ENCODE results near the gene LRCH1. TPM values are rescaled to one million over a fixed set of nuclear protein-coding genes. Genes with fewer than 3 reads are reported as not detected.

LRCH1 gene
- total RNA-seq, 1 donor from 2014 or later: 3.4 TPM

GRCh38 chr13:46603165-46603603, 50.2 kb downstream of the LRCH1 start:
- TF ChIP-seq, protein P1, sequence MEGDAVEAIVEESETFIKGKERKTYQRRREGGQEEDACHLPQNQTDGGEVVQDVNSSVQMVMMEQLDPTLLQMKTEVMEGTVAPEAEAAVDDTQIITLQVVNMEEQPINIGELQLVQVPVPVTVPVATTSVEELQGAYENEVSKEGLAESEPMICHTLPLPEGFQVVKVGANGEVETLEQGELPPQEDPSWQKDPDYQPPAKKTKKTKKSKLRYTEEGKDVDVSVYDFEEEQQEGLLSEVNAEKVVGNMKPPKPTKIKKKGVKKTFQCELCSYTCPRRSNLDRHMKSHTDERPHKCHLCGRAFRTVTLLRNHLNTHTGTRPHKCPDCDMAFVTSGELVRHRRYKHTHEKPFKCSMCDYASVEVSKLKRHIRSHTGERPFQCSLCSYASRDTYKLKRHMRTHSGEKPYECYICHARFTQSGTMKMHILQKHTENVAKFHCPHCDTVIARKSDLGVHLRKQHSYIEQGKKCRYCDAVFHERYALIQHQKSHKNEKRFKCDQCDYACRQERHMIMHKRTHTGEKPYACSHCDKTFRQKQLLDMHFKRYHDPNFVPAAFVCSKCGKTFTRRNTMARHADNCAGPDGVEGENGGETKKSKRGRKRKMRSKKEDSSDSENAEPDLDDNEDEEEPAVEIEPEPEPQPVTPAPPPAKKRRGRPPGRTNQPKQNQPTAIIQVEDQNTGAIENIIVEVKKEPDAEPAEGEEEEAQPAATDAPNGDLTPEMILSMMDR (IDR thresholded peaks at IDR 0.05; ENCODE audit: insufficient read depth, low read length, severe bottlenecking): no peak
- FAIRE-seq: no peak
- Histone ChIP-seq H3K36me3 (ENCODE audit: control insufficient read depth, insufficient read depth, low read length) (no peaks in the 10 kb centered on the region), H3K4me3 (ENCODE audit: low read depth, low read length) (no peak overlapping the region), H3K27me3 (ENCODE audit: control insufficient read depth, insufficient read depth, low read length) (no peaks in the 10 kb centered on the region)
- DNase-seq (ENCODE audit: low read depth): no peak

GRCh38 chr13:46604226-46604990, 51.4 kb downstream of the LRCH1 start:
- TF ChIP-seq, protein P1 (IDR thresholded peaks at IDR 0.05; ENCODE audit: insufficient read depth, low read length, severe bottlenecking): no peak
- FAIRE-seq: no peak
- Histone ChIP-seq H3K4me3 (ENCODE audit: low read depth, low read length) (no peak overlapping the region), H3K36me3 (ENCODE audit: control insufficient read depth, insufficient read depth, low read length) (no peaks in the 10 kb centered on the region), H3K27me3 (ENCODE audit: control insufficient read depth, insufficient read depth, low read length) (no peaks in the 10 kb centered on the region)
- DNase-seq (ENCODE audit: low read depth): no peak

DNA sequence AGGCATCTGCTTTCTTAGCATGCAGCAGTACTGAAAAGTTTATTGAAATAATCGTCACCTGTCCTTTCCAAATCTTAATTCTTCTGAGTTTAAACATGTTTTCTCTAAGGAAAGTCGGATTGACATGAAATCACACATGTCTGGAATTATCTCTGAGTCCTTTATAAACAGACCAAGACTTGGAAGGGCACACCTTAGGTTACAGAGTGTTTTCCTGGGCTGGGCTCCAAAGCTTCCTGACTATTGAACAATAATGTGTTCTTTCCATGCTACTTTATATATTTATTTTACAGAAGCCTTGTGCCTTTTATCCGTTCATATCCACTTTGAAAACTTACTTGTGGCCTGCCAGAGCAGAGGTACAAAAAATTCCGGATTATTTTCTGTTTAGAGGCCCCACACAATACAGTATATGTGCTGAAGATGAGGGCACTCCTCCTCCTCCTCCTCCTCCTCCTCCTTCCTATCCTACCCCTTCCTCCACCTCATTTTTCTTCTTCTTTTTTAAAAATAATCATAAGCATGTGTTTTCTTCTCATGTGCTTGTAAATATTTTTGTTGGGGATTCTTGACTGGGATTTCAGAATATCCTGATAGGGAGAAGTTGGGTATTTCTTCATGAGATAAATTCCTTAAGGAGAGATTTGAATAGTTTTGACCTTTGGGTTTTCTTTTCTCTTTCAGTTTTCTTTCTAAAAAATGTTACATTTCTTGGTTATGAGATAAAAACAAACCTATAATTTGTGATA, 52.3 kb downstream of the LRCH1 start:
- no peak overlapping the region for H3K4me3 ChIP-seq (ENCODE audit: low read depth, low read length)
- TF ChIP-seq, protein P1 (IDR thresholded peaks at IDR 0.05; ENCODE audit: insufficient read depth, low read length, severe bottlenecking): no peak
- DNase-seq (ENCODE audit: low read depth) (no peak), FAIRE-seq (no peak)
- H3K27me3 ChIP-seq (ENCODE audit: control insufficient read depth, insufficient read depth, low read length): no peaks in the 10 kb centered on the region
- H3K36me3 ChIP-seq (ENCODE audit: control insufficient read depth, insufficient read depth, low read length): no peaks in the 10 kb centered on the region

DNA sequence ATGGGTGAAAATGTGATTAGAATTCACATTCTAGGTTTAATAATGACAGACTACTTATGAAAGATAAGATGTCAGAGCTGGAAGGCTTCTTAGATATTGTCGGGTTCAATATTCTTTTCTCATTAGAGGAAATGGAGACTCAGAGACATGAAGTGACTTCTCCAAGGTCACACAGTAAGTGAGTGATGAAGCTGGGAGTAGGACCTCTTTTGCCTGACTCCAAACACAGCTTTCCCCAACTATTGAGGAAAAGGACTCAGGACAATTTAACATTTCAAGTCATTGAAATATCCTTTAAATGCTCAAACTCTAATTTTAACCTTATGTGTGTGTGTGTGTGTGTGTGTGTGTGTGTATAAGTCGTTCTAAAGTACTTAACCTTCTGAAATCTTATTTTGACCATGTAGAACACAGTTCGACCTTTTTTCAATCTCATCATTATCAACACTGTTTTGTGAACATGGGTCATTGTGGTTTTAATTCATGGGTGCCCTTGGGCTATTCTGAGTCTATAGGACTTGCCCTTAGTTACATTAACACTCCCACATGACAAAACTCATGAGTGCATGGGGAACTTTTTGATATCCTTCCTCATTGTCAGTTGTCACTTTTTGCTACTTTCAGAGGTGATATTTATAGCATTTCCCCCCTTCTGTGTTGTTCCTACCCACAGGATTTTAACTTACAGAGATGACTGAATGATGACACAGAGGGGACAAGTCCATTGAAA, 53.0 kb downstream of the LRCH1 start:
- TF ChIP-seq, protein P1 (IDR thresholded peaks at IDR 0.05; ENCODE audit: insufficient read depth, low read length, severe bottlenecking): no peak
- FAIRE-seq: no peak

GRCh38 chr13:46606970-46607369, 54.0 kb downstream of the LRCH1 start:
- TF ChIP-seq, protein P1 (IDR thresholded peaks at IDR 0.05; ENCODE audit: insufficient read depth, low read length, severe bottlenecking): no peak
- Histone ChIP-seq H3K4me3 (ENCODE audit: low read depth, low read length) (no peak overlapping the region), H3K27me3 (ENCODE audit: control insufficient read depth, insufficient read depth, low read length) (no peaks in the 10 kb centered on the region), H3K36me3 (ENCODE audit: control insufficient read depth, insufficient read depth, low read length) (no peaks in the 10 kb centered on the region)
- FAIRE-seq (no peak), DNase-seq (ENCODE audit: low read depth) (no peak)

More for the DNA sequence above, 53.0 kb downstream of the LRCH1 start:
- DNase-seq (ENCODE audit: low read depth): no peak
- Histone ChIP-seq H3K36me3 (ENCODE audit: control insufficient read depth, insufficient read depth, low read length) (no peaks in the 10 kb centered on the region), H3K4me3 (ENCODE audit: low read depth, low read length) (no peak overlapping the region), H3K27me3 (ENCODE audit: control insufficient read depth, insufficient read depth, low read length) (no peaks in the 10 kb centered on the region)

Measured in bronchial epithelial cell (primary cell).